GM18502 (cell line): ENCODE measurements around the gene CAPN15.
"Not testable (repeated sequence)": the region's sequence is repeated elsewhere in the genome, so short reads cannot be mapped to it uniquely, and the experiment has no call there.

Experiments
- ATAC-seq: cut with Tn5 transposase; IDR thresholded peaks from one replicate; pipeline ENCODE4 v1.9.1; 2021; ENCODE audit warnings: mild to moderate bottlenecking; ENCODE audit not compliant: unreplicated experiment, poor library complexity

Gene CAPN15

DNA sequence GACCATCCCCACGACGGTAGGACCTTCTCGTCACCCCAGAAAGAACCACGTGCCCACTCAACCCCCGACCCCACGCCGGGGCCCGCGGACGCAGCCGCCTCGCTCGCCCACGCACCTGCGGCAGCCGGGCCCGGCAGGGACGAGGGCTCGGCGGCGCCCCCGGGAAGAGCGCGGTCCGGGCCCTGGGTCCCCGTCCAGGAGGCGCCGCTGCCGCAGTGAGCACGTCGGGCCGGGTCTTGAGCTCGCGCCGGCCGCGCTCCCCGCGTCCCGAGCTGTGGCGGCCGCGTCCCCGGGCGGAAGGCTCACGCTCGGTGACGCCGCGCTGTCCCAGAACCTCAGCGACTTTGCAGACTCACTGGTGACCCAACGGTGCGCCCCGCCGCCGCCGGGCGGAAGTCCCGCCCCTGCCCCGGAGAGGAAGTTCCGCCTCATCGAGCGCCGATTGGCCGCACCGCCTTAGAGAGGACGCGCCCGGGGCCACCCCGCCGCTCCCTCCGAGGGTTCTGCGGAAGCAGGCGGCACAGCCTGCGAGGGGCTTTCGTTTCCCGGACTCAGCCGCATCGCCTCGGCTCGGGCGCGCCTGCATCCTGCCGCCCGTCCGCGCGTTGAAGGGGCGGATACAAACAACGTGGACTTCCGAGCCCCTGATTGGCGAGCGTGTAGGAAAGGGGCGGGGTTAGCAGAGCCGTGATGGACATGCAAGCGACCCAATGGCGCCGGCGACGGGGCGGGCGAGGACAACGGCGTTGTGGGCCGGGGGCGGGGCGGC is 61.6 kb downstream of the CAPN15 start:
- ATAC-seq: peak; percentile 74

DNA sequence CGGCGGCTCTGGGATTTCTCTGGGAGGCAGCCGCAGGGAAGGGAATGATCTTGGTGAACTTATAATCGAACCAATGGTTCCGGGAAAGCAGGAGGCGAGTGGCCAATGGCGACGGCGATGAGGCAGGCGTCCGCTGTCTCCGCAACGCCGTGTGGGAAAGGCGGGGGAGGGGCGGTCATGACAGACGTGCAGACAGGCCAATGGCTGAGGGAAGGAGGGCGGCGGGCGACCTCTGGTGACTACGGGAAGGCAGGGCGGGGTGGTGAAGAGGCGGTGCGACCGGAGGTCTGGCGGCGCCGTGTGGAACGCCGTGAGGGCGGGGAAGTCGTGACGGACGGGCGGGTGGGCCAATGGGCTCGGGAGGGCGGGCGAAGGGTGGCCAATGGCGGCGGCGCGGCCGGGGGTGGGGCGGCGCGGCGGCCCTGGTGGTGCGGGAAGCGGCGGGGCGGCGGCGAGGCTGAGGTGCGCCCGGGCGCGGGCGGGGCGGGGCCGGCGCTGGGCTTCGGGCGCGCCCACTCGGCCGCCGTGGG is 62.2 kb downstream of the CAPN15 start, which contains the start of gene RAB40C:
RAB40C (plus strand) TSS at position 409 of the 530 bp plus-strand sequence. CDS start 226 bp downstream, outside the sequence.
- peak; percentile 70 for ATAC-seq

DNA sequence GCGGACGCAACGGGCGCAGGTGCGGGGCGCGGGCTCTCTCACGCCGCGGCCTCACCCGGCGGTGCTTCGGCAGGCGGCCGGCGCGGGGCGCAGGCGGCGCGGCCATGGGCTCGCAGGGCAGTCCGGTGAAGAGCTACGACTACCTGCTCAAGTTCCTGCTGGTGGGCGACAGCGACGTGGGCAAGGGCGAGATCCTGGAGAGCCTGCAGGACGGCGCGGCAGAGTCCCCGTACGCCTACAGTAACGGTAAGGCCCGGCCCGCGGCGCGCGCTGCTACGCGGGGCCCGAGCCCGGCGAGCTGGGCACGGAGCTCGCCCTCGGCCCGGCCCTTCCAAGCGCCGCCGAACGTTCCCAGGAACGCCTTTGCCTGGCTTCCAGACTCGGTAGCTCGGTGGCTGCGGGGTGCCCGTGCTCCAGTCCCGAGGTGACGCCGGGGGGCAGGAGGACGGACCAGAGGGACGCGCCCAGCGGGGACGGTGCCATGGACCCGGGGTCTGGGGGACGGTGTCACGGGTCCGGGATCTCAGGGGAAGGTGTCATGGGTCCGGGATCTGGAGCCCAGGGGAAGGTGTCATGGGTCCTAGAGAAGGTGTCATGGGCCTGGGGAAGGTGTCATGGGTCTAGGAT is 62.8 kb downstream of the CAPN15 start:
- ATAC-seq: peak; percentile 2

DNA sequence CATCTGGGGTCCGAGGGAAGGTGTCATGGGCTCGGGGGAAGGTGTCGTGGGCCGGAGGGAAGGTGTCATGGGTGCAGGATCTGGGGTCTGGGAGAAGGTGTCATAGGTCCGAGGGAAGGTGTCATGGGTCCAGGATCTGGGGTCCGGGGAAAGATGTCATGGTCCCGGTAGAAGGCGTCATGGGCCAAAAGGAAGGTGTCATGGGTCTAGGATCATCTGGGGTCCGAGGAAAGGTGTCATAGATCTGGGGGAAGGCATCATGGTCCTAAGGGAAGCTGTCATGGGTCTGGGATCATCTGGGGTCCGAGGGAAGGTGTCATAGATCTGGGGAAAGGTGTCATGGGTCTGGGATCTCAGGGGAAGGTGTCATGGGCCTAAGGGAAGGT is 63.3 kb downstream of the CAPN15 start:
- no peak for ATAC-seq

DNA sequence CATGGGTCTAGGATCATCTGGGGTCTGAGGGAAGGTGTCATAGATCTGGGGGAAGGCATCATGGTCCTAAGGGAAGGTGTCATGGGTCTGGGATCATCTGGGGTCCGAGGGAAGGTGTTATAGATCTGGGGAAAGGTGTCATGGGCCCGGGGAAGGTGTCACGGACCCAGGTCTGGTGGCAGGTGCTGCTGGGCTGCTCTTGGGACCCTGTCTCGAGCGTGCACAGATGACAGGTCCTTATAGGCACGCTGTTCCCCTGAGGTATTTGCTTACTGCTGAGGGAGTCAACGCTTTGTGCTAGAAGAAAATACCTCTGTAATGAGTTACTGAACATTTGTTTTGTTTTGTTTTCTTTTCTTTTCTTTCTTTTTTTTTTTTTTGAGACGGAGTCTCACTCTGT is 63.7 kb downstream of the CAPN15 start:
- ATAC-seq: no peak

DNA sequence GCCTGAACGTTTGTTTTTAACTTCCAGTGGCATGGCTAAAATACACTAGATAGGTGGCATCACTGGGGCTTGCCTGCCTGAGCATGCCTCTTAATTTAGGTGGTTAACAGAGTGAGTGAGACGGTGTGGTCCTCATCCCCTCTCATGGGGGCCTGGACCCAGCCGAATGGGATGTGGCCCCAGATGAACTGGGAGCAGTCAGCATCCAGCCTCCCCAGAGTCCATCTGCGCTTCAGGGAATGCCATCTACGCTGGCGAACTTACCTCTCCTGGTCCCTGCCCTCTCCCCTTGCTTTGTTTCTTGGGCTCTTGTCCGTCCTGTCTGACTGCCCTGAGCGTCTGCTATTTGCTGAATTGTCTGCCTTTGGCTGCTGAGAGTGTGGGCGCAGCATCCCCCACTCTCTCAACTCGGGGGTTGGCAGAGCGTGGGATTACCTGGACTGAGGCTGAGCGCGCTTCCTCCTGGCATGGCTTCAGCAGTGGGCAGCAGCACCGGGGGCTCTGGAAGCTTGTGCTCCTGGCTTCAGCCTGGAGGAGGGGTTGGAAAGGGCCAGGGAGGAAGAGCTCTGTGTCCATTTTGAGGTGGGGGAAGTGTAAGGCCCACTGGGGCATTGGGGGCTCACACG is 64.5 kb downstream of the CAPN15 start:
- ATAC-seq: no peak

DNA sequence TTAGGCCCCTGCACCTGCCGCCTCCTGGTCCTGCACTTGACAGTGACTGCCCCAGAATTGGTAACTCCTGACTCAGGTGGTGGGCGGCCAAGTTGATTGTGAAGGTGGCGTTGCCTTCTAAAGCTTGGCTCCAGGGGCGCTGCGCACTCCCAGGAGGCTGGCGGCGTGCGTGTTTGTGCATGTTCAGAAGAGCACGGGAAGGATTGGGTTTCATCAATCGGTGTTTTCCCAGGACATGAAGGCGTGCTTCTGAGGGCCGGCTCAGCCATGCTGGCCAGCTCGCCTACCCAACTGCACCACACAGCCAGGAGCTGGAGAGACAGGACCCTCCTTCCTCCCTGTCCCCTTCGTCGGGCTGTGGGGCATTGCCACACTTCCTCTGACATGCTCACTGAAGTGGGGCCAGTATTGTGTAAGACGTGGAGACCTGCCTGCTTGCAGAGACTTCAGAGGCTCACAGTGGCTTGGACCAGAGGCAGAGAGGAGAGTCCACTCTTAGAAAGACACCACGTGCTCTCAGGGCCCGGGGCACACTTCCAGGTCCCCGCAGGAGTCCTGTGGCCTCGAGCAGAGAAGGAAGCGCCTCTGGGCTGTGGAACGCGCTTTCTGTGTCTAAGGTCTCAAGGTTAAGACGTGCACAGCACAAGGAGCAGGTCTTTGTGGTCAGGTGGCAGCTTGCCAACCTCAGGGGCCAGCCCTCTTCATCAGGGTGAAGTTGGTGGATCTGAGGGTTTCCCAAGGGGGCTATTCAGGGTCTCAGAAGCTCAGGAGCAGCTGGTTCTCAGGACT is 65.2 kb downstream of the CAPN15 start:
- no peak for ATAC-seq

DNA sequence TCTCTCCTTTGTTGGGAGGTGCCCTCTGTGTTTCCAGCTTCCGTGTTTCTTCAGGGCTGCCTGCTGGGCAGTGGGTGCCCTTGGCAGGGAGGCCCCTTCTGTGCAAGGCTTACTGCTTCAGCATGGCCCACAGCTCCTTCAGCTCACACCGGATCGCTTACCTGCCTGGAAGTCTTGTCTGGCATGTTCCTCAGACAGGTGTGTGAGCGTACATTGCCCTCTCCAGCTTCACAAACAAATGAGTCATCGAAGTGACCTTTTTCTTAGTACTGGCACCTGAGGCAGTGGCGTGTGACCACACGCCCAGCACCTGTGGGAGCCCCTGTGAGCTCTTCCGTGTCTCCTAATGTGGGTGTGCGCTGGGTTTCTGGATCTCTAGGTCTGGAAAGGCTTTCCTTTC is 65.9 kb downstream of the CAPN15 start:
- no peak for ATAC-seq

DNA sequence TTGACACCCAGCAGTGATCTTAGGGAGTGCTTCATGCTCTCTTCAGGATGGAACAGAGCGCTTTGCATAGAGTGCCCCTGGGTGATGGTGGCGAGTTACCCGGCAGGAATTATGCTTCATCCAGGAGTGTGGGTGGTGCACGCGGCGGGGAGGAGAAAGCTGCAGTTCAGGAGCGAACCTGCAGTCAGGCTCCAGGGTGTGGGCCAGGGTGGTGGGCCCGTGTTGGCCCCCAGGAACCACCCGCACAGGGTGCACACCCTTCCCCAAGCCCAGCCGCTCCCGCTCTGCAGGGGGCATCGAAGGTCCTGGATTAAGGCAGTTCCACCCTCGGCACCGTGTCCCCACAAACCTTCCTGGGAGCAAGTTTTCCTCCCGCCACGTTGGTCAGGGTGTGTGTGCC is 66.3 kb downstream of the CAPN15 start:
- ATAC-seq: no peak

DNA sequence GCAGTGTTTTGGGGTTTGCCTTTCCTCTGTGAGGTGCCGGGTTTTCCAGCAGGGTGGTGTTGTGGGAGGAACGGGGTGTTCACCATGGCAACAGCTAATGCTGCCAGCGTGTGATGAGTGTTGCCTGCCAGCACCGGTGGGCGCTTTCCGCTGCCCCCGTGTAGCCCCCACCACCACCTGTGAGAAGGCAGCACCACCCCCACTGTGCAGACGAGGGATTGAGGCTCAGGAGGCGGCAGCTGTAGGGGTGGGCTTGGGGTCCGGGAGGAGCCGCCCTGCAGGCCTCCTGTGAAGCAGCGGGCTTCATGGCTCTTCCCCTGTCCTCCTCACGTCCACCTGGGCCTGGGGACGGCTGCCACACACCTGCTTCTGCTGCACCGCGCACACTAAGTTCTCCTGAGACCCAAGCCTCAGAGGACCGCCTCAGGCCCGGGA is 67.6 kb downstream of the CAPN15 start:
- ATAC-seq: no peak

DNA sequence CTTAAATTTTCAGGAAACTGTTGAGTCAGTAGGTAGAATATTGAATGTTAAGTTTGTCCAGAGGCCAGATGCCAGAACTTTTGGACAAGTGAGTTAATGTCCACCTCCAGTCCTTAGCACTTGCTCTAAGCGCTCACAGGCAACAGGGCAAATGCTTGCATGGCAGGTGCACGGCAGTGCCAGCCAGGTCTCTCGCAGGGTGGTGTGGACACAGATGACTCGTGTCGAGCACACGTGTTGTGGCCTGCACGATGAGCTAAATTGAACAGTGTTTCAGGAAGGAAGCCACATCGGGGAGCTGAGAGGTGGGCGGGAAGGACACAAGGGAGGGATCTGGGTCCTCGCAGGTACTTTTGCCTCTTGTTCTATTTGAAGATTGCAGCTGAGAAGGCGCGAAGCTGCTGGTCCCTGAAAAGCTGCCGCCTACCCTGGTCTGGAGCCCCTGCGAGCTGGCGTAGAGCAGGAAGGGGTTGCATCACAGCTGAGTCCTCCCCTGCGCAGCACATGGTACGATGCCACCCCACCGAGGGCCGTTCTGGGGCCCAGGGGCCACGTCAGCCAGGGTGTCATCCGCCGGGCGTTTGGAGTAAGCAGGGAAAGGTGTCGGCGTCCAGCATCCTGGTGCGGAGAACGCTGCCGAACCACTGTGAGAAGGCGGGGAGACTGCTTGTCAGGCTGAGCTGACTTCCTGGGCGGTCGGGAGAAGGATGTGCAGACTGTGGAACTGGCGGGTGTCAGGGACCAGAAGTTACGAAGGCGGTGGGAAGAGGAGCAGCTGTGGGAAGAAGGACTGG is 68.6 kb downstream of the CAPN15 start:
- ATAC-seq: no peak

DNA sequence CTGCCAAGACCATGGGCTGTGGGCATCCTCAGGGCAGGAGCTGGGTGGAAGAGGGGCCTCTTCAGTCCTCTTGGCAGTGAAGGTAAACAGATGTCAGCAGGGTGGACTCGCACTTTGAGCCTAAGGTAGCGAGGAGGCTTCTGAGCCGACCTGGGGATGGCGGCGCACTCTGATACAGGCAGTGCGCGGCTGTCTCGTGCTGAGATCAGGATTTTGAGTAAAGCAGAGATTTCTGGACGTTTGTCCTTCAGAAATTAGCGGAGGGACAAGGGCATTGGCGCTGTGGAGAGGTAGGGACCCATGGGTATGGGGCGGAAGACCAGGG is 69.2 kb downstream of the CAPN15 start:
- no peak for ATAC-seq

DNA sequence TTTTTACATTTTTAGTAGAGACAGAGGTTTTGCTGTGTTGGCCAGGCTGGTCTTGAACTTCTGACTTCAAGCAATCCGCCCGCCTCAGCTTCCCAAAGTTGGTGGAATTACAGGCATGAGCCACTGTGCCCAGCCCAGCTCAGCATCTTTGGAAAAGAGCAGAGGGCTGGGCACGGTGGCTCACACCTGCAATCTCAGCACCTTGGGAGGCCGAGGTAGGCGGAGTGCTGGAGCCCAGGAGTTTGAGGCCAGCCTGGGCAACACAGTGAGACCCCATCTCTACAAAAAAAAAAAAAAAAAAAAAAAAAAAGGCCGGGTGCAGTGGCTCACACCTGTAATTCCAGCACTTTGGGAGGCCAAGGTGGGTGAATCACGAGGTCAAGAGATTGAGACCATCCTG is 70.1 kb downstream of the CAPN15 start:
- ATAC-seq: not testable (repeated sequence)

DNA sequence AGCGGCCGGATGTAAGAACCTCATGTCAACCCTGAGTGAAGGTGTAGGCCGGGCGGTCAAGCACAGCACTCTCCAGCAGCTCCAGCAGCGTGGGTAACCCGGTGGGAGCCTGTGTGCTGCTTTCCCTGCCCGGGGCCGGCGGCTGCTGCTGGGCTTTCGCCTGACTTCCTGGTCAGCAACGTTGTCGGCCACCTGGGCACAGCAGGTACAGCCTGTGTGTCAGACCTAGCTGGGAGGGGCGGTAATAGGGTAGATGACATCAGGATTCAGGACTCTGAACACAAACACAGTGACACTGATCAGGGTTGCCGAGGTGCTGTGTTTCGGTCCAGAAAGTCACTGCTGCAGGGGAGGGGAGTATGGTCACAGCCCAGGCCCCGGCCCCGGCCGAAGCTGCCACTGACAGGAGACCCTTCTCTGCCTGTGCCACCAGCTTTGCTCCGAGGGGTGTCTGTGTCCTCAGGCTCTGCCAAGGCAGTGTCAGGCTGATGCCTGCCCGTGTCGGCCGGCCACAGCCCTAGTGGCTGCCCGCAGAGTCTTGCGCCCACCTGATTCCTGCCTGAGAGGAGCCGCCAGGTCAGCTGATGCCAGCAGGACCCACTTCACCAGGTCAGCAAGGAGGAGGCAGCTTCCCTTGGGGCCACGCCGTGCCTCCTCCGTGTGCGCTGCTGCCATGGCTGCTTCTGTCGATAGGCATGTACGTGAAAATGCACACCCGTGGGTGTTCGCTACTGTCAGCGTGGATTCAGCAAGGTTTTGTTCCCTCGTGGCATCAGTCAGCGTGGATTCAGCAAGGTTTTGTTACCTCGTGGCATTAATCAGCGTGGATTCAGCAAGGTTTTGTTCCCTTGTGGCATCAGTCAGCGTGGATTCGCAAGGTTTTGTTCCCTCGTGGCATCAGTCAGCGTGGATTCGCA is 71.6 kb downstream of the CAPN15 start:
- ATAC-seq: no peak

DNA sequence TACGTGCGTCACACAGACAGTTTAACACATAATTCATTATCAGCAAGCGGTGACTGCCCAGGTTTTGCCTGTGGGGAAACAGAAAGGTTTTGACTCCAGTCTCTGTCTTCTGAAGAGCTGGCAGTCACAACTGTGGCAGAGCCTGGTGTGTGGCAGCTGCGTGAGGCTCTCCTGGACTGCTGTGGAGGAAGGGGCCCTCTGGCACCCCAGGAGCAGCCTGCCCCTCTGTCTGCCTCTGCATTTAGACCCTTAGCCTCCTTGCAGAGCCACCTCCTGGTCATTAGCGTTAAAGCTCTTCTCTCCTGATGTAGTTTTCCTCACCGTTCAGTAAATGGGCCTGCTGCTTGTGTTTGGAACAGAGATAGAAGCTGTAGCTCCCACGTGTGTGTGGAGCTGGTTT is 73.3 kb downstream of the CAPN15 start:
- ATAC-seq: no peak

DNA sequence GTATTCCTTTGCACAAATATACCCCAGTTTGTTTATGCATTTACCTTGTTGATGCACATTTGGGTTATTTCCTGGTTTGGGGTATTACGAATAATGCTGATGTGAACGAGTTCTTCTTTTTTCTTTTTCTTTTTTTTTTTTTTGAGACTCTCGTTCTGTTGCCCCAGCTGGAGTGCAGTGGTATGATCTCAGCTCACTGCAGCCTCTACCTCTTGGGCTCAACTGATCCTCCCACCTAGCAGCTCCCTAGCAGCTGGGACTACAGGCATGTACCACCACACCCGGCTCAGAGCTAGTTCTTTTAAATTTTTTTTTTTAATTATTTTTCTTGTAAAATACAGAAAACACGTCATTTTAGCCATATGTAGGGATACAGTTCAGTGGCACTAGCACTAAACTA is 76.4 kb downstream of the CAPN15 start:
- ATAC-seq: no peak
